B cell (primary cell): ENCODE measurements around the gene P2RY1. TPM values are rescaled to one million over a fixed set of nuclear protein-coding genes. Genes with fewer than 3 reads are reported as not detected.

ENCODE experiments used
- ATAC-seq: fragments of 200-7000 bp; cut with Tn5 transposase; one replicate; pipeline ENCODE4 v1.10.0; 2021; ENCODE audit warnings: low read depth, mild to moderate bottlenecking, moderate number of reproducible peaks, moderate library complexity
- CTCF ChIA-PET: fragments of 350-600 bp; sonication (Branson Sonifier 250); formaldehyde crosslinking; loops from one replicate; lab custom pipeline; 2021; ENCODE audit warnings: antibody characterized with exemption, inconsistent platforms; lab: Charles Lee
- POLR2A ChIA-PET: fragments of 350-600 bp; sonication (Branson Sonifier 250); formaldehyde crosslinking; loops from one replicate; lab custom pipeline; 2021; ENCODE audit warnings: antibody characterized with exemption; lab: Charles Lee
- DNase-seq: peaks from one replicate; pipeline ENCODE4 v3.0.0; 2013
- H2AFZ ChIP-seq: 2 replicates; pipeline ENCODE4 v1.6.1; 2012; ENCODE audit warnings: mild to moderate bottlenecking, low read depth, low read length; ENCODE audit not compliant: insufficient read depth, poor library complexity, severe bottlenecking
- H3K27ac ChIP-seq, 2 donors: 1 replicate in 1 of 2; 2 replicates in 1 of 2; pipeline ENCODE4 v1.5.1; 2012 to 2013; ENCODE audit warnings: low read length in 2 of 2, mild to moderate bottlenecking in 2 of 2, moderate library complexity in 1 of 2
- H3K27me3 ChIP-seq, 4 experiments: fragments of 200-600 bp in 1 of 4; sonication (generic) in 1 of 4; replicated peaks in 1 of 4; 1 replicate in 2 of 4; 2 replicates in 2 of 4; pipeline versions ENCODE4 v1.6.1 to v1.7.0; 2013 to 2016; ENCODE audit warnings: low read length in 3 of 4, mild to moderate bottlenecking in 2 of 4, mixed read lengths in 1 of 4, moderate library complexity in 1 of 4; ENCODE audit not compliant: insufficient read depth in 4 of 4, control insufficient read depth in 3 of 4; ENCODE audit errors: control extremely low read depth in 1 of 4
- H3K36me3 ChIP-seq, 2 experiments: replicated peaks in 1 of 2; 1 replicate in 1 of 2; 2 replicates in 1 of 2; pipeline versions ENCODE4 v1.6.1 to v1.7.1; 2013; ENCODE audit warnings: low read length in 1 of 2; ENCODE audit not compliant: insufficient read depth in 2 of 2, control insufficient read depth in 1 of 2; ENCODE audit errors: control extremely low read depth in 1 of 2, extremely low read depth in 1 of 2
- H3K4me1 ChIP-seq, 2 donors: fragments of 200-600 bp in 1 of 2; sonication (generic) in 1 of 2; 1 replicate in 1 of 2; 2 replicates in 1 of 2; pipeline versions ENCODE4 v1.5.1 to v1.6.1; 2013 to 2017; ENCODE audit warnings: low read length in 2 of 2; ENCODE audit not compliant: control insufficient read depth in 2 of 2, insufficient read depth in 2 of 2
- H3K4me2 ChIP-seq: replicated peaks from 2 replicates; pipeline ENCODE3; 2012; ENCODE audit warnings: mild to moderate bottlenecking, low read depth, low read length; ENCODE audit not compliant: poor library complexity, severe bottlenecking
- H3K4me3 ChIP-seq, 5 experiments: fragments of 200-600 bp in 1 of 5; sonication (generic) in 1 of 5; 1 replicate in 3 of 5; 2 replicates in 2 of 5; pipeline versions ENCODE4 v1.5.1 to v1.7.0; 2011 to 2016; ENCODE audit warnings: low read length in 4 of 5, mild to moderate bottlenecking in 4 of 5, low read depth in 2 of 5, control low read depth in 1 of 5, moderate library complexity in 1 of 5; ENCODE audit not compliant: insufficient read depth in 1 of 5; ENCODE audit errors: control extremely low read depth in 1 of 5, extremely low read depth in 1 of 5
- H3K79me2 ChIP-seq: fragments of 200-600 bp; sonication (generic); one replicate; pipeline ENCODE4 v1.6.0; 2016; ENCODE audit warnings: low read length; ENCODE audit not compliant: control insufficient read depth, insufficient read depth
- H3K9ac ChIP-seq: fragments of 200-600 bp; sonication (generic); 2 replicates; pipeline ENCODE4 v1.6.1; 2017; ENCODE audit warnings: mild to moderate bottlenecking, low read length, moderate library complexity
- H3K9me3 ChIP-seq, 3 donors: one replicate each; pipeline versions ENCODE4 v1.6.1 to v1.7.1; 2013; ENCODE audit warnings: low read length in 2 of 3; ENCODE audit not compliant: control insufficient read depth in 2 of 3, insufficient read depth in 1 of 3; ENCODE audit errors: control extremely low read depth in 1 of 3
- H4K20me1 ChIP-seq: 2 replicates; pipeline ENCODE4 v1.6.0; 2012; ENCODE audit warnings: mild to moderate bottlenecking, low read length; ENCODE audit not compliant: insufficient read depth, control insufficient read depth, poor library complexity, severe bottlenecking
- H3K27ac Mint-ChIP-seq: one replicate; pipeline ENCODE4 v1.8.0; 2021; ENCODE audit warnings: mixed read lengths
- H3K27me3 Mint-ChIP-seq: one replicate; pipeline ENCODE4 v1.8.0; 2021; ENCODE audit warnings: mixed read lengths
- H3K4me1 Mint-ChIP-seq: one replicate; pipeline ENCODE4 v1.8.0; 2021; ENCODE audit warnings: mixed read lengths
- H3K4me3 Mint-ChIP-seq: one replicate; pipeline ENCODE4 v1.8.0; 2021; ENCODE audit warnings: mixed read lengths
- H3K9me3 Mint-ChIP-seq: one replicate; pipeline ENCODE4 v1.8.0; 2022; ENCODE audit warnings: mixed read lengths; ENCODE audit not compliant: insufficient read depth
- EZH2 ChIP-seq: IDR thresholded peaks from 2 replicates; pipeline ENCODE4 v1.6.1; 2012; ENCODE audit warnings: borderline replicate concordance, low read depth, mild to moderate bottlenecking, moderate library complexity, low read length; ENCODE audit not compliant: insufficient read depth, poor library complexity, severe bottlenecking
- WGBS: methylation state at CpG from one replicate; pipeline ENCODE4 v1.1.5; 2013; ENCODE audit warnings: missing lambda C conversion rate; ENCODE audit not compliant: insufficient coverage; 5-methylcytosine and 5-hydroxymethylcytosine counted together
- intact Hi-C: fragments of 100-400 bp; cut with micrococcal nuclease; formaldehyde crosslinking; loops from one replicate; pipeline ENCODE4 v1.10.0; 2022
- polyA plus RNA-seq: library from polyadenylated mRNA; depleted of rRNA; stranded (reverse); fragments of >200 nt; gene quantifications from 2 replicates; pipeline ENCODE4 v1.2.3, GENCODE V29; 2012
- total RNA-seq, 2 donors: library from RNA; stranded (reverse); fragments of 120-200 nt in 1 of 2; gene quantifications; 1 replicate in 1 of 2; 2 replicates in 1 of 2; pipeline versions ENCODE4 v1.2.3 to v1.2.4, GENCODE V29; 2013 to 2022
- TF ChIP-seq, protein P1 (sequence below): fragments of 200-600 bp; IDR thresholded peaks from one replicate; pipeline ENCODE4 v1.8.0; 2022; ENCODE audit warnings: antibody characterized with exemption, mild to moderate bottlenecking

P2RY1 gene
- total and polyA plus RNA-seq, 2 donors (not counting 1 experiment from before 2014, with no cell fraction given): 0.03 to 0.17 TPM

DNA sequence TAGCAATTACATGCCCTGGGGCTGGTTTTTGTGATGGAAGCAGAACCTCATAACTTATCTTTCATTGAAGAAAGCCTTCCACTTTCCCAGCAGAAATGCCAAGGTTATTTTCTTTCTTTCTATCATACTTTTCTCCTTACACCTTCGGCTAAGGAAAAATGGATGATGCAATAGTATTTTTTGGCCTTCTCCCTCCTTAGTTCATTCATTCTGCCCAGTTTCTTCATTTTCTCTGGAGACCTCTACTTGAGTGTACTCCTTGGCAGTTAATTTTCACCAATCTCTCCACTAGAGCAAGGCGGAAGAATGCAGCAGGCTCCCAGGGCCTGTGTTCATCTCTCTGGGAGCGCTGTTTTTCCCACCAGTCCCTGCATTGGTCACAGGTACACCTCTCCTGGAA is 7.6 kb upstream of the P2RY1 start:
- TF ChIP-seq EZH2: no peak
- TF ChIP-seq, protein P1, sequence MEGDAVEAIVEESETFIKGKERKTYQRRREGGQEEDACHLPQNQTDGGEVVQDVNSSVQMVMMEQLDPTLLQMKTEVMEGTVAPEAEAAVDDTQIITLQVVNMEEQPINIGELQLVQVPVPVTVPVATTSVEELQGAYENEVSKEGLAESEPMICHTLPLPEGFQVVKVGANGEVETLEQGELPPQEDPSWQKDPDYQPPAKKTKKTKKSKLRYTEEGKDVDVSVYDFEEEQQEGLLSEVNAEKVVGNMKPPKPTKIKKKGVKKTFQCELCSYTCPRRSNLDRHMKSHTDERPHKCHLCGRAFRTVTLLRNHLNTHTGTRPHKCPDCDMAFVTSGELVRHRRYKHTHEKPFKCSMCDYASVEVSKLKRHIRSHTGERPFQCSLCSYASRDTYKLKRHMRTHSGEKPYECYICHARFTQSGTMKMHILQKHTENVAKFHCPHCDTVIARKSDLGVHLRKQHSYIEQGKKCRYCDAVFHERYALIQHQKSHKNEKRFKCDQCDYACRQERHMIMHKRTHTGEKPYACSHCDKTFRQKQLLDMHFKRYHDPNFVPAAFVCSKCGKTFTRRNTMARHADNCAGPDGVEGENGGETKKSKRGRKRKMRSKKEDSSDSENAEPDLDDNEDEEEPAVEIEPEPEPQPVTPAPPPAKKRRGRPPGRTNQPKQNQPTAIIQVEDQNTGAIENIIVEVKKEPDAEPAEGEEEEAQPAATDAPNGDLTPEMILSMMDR: no peak
- Histone ChIP-seq H3K27me3 (no peaks in the 10 kb centered on the region), H3K36me3 (no peaks in the 10 kb centered on the region), H4K20me1 (no peaks in the 10 kb centered on the region), H3K4me3 (no peak overlapping the region), H3K79me2 (no peaks in the 10 kb centered on the region), H3K27ac (no peak overlapping the region), H3K9me3 (no peaks in the 10 kb centered on the region), H2AFZ (no peak overlapping the region), H3K4me1 (no peaks in the 10 kb centered on the region), H3K4me2 (no peak overlapping the region), H3K9ac (no peak overlapping the region)
- H3K4me1 Mint-ChIP-seq: no peaks in the 10 kb centered on the region
- ChIA-PET CTCF (interaction anchor here (0.6 kb wide), 1 partner anchor 929 kb away, joined by 3 read pairs; no protein-coding TSS in a partner anchor), POLR2A (no interaction called here)
- intact Hi-C loops: no loop called here
- no peak for ATAC-seq
- H3K27me3 Mint-ChIP-seq: peaks cover 8% of the 10 kb centered on the region
- H3K27ac Mint-ChIP-seq: no peak overlapping the region
- H3K4me3 Mint-ChIP-seq: no peak overlapping the region
- no peak for DNase-seq
- H3K9me3 Mint-ChIP-seq: no peaks in the 10 kb centered on the region
- 91% methylated on average over 2 of the region's 3 CpGs for WGBS

DNA sequence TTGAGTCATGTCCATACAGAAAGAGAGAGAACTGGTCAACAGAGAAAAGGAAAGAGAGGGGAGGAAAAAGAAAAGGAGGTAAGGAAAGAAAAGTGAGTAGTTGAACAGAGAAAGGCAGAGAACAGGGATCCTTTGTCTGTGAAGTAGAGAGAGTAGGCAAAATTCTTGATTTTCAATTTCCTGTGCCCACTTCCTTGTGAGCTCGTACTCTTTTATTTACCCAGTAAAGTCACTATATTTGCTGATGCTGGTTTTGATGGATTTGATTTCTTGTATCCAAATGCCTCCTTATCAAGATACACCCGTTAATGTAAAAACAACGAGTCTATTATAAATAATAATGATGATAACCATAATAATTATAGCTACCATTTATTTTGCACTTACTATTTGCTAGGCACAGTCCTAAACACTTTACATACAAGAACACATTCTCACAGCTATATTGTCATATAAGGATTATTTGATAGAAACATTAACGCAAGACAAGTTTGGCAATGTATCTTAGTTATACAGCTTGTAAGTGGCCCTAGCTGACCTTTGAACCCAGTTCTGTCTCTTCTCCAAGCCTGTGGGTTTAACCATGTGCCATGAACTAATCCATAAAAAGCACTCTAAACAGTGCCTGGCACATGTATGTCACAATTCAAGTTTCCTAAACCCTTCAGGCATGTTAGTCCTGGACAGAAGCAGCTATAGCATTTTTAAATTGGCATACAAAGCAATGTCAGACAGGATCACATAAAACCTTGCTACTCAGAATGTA is 6.7 kb upstream of the P2RY1 start:
- no peak for TF ChIP-seq EZH2
- TF ChIP-seq, protein P1: no peak
- ChIA-PET CTCF (no interaction called here), POLR2A (no interaction called here)
- no peaks in the 10 kb centered on the region for H3K79me2 ChIP-seq
- Mint-ChIP-seq H3K27me3 (peaks cover 12% of the 10 kb centered on the region), H3K27ac (no peak overlapping the region), H3K4me3 (no peak overlapping the region), H3K9me3 (no peaks in the 10 kb centered on the region), H3K4me1 (no peaks in the 10 kb centered on the region)
- DNase-seq (no peak), ATAC-seq (no peak)
- H2AFZ ChIP-seq: no peak overlapping the region
- H4K20me1 ChIP-seq: no peaks in the 10 kb centered on the region
- H3K9me3 ChIP-seq: no peaks in the 10 kb centered on the region
- WGBS: no CpG with 5 or more reads among the region's 4 CpGs
- no peaks in the 10 kb centered on the region for H3K27me3 ChIP-seq
- no peak overlapping the region for H3K4me3 ChIP-seq
- intact Hi-C loops: no loop called here
- no peaks in the 10 kb centered on the region for H3K4me1 ChIP-seq
- H3K36me3 ChIP-seq: no peaks in the 10 kb centered on the region
- no peak overlapping the region for H3K4me2 ChIP-seq
- H3K9ac ChIP-seq: no peak overlapping the region
- H3K27ac ChIP-seq: no peak overlapping the region
